Cardiac muscle cell (in vitro differentiated cells and primary cell): ENCODE data around the gene HIVEP2. TPM values are rescaled to one million over a fixed set of nuclear protein-coding genes. Genes with fewer than 3 reads are reported as not detected.

Experiments used
- DNase-seq, 2 donors: peaks; one replicate each; pipeline versions ENCODE4 v3.0.0 to v3.0.0-alpha.2; 2010 to 2017; ENCODE audit warnings: low read depth in 1 of 2, low spot score in 1 of 2
- H3K27ac ChIP-seq: fragments of 200-600 bp; sonication (generic); 2 replicates; pipeline ENCODE4 v1.5.1; 2016
- H3K27me3 ChIP-seq: fragments of 200-600 bp; sonication (generic); 2 replicates; pipeline ENCODE4 v1.6.0; 2016; ENCODE audit warnings: control low read depth
- H3K36me3 ChIP-seq: fragments of 200-600 bp; sonication (generic); 2 replicates; pipeline ENCODE4 v1.5.1; 2016; ENCODE audit warnings: control low read depth
- H3K4me1 ChIP-seq: fragments of 200-600 bp; sonication (generic); 2 replicates; pipeline ENCODE4 v1.8.1; 2017; ENCODE audit warnings: low read depth, mild to moderate bottlenecking, mixed run types
- H3K4me3 ChIP-seq: fragments of 200-600 bp; sonication (generic); 2 replicates; pipeline ENCODE4 v1.5.1; 2016; ENCODE audit warnings: mild to moderate bottlenecking
- H3K9me3 ChIP-seq: fragments of 200-600 bp; sonication (generic); 2 replicates; pipeline ENCODE4 v1.5.1; 2017; ENCODE audit warnings: low read depth, mild to moderate bottlenecking, control low read depth
- polyA plus RNA-seq: library from polyadenylated mRNA; unstranded; fragments of >200 nt; fragmentation: Nextera tagmentation; extraction: Ambion mirVana; gene quantifications from 2 replicates; pipeline ENCODE4 v1.2.1, GENCODE V29; 2016
- total RNA-seq: library from RNA; depleted of rRNA; stranded (reverse); fragments of >200 nt; gene quantifications from 2 replicates; pipeline ENCODE4 v1.2.3, GENCODE V29; 2016
- TF ChIP-seq, protein P1 (sequence below): IDR thresholded peaks from 2 replicates; pipeline ENCODE4 v1.5.1; 2012; ENCODE audit warnings: low read depth, mild to moderate bottlenecking, low read length

HIVEP2 gene
- total and polyA plus RNA-seq, 2 experiments from 2014 or later: 3.6 to 18.0 TPM

DNA sequence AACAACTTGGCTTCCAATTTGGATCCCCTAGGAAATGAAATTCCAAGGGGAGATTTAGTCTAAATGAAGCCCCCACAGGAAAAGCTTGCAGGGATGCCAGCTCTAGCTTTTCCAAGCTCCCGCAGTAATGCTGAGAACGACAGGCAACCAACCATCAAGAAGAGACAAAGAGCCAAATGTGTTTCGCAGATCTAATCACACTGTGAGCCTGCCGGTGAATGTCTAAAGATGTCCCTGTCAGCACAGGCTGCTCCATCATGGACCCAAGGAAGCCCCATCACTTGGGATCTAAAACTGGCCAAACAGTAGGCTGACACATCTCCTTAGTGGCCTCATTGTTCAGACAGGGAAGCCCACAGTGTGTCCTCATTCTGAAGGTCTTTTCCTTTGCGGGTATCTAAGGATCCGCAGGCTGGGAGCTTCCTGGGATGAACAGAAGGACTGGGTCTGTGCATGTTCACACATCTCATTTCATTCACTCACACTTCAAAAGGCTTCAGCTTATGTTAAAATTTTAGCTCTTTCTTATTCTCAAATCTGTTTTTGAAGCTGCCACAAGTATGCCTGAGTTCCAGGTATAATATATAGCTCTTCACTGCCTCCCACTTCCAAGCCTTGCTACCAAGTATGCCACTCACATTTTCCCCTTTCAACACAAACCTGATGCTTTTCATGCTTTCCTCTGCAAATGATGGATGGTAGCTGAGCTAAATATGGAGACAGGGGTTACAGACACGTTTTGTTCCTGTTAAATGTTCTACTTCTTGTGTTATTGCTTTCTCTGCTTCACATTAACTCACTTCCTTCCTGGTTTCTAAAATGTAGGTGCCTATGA, 229.8 kb downstream of the HIVEP2 start:
- Histone ChIP-seq H3K4me3 (no peak overlapping the region), H3K27ac (peak overlapping the region; percentile 48), H3K4me1 (peaks cover 9% of the 10 kb centered on the region), H3K36me3 (no peaks in the 10 kb centered on the region), H3K27me3 (no peaks in the 10 kb centered on the region), H3K9me3 (no peaks in the 10 kb centered on the region)
- TF ChIP-seq, protein P1, sequence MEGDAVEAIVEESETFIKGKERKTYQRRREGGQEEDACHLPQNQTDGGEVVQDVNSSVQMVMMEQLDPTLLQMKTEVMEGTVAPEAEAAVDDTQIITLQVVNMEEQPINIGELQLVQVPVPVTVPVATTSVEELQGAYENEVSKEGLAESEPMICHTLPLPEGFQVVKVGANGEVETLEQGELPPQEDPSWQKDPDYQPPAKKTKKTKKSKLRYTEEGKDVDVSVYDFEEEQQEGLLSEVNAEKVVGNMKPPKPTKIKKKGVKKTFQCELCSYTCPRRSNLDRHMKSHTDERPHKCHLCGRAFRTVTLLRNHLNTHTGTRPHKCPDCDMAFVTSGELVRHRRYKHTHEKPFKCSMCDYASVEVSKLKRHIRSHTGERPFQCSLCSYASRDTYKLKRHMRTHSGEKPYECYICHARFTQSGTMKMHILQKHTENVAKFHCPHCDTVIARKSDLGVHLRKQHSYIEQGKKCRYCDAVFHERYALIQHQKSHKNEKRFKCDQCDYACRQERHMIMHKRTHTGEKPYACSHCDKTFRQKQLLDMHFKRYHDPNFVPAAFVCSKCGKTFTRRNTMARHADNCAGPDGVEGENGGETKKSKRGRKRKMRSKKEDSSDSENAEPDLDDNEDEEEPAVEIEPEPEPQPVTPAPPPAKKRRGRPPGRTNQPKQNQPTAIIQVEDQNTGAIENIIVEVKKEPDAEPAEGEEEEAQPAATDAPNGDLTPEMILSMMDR: no peak
- peak in 1 of 2 donors; percentile 31 for DNase-seq

DNA sequence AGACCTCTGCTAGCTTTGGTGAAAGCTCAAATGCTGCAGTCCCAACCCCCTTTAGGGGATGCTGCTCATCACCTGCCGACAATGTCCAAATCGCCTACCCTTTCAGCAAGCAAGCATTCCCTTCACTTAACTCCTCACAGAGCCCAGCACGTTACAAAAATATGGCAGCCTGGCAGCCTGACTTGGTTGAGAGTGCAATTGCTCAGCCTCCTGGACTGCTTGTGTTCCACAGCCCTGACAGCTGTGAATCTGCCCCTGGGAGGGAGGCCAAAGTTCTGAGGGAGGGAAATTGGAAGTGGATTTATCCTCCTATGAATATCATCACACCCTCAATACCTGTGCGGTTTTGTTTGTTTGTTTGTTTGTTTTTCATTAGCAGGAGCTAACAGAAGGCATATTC, 231.0 kb downstream of the HIVEP2 start:
- TF ChIP-seq, protein P1: no peak
- Histone ChIP-seq H3K4me1 (peaks cover 9% of the 10 kb centered on the region), H3K36me3 (no peaks in the 10 kb centered on the region), H3K27ac (no peak overlapping the region), H3K4me3 (no peak overlapping the region), H3K9me3 (no peaks in the 10 kb centered on the region), H3K27me3 (no peaks in the 10 kb centered on the region)
- no peak for DNase-seq

- H3K27me3 ChIP-seq: no peaks in the 10 kb centered on the region
- H3K9me3 ChIP-seq: no peaks in the 10 kb centered on the region
- TF ChIP-seq, protein P1: no peak
- H3K4me1 ChIP-seq: peaks cover 9% of the 10 kb centered on the region
- peak in 1 of 2 donors; percentile 42 for DNase-seq
- H3K27ac ChIP-seq: no peak overlapping the region
- no peaks in the 10 kb centered on the region for H3K36me3 ChIP-seq
- no peak overlapping the region for H3K4me3 ChIP-seq
These were observed 232.7 kb downstream of the HIVEP2 start for GRCh38 chr6:142712231-142712630.

DNA sequence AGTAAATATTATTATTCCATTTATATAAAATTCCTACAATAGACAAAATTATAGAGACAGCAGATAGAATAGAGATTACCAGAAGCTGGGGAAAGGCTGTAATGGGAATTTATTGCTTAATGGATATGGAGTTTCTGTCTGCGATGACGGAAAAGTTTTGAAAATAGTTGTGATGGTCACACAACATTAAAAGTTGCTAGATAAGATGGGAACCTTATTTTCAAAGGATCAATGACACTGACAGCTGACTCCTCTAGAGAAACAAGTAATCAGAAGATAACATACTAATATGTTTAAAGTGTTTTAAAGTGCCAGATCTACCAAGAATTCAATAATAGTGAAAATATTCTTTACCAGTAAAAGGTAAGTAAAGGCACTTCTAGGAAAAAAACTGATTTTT, 236.3 kb downstream of the HIVEP2 start:
- TF ChIP-seq, protein P1: no peak
- Histone ChIP-seq H3K9me3 (no peaks in the 10 kb centered on the region), H3K27me3 (no peaks in the 10 kb centered on the region)

DNA sequence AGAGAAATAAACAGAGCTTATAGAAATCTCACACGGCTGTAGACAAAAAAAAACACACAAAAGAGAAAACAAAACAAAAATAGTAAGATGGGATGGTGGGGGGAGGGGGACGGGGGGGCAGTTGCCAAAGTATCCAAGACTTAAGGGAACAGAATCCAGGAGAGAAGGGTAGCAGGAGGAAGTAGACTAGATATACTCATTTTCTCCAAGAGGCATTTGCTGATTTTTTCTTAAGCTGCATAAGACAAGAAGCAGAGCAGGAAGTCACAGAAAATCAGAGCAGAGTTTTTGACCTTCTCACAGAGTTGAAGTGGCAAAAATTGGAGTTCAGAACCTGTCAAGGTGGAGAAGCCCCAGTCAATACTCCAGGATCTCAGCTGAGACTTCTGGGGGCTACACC, 237.7 kb downstream of the HIVEP2 start:
- H3K27ac ChIP-seq: no peak overlapping the region
- no peak for DNase-seq
- H3K27me3 ChIP-seq: no peaks in the 10 kb centered on the region
- no peak overlapping the region for H3K4me3 ChIP-seq
- H3K4me1 ChIP-seq: peaks cover 12% of the 10 kb centered on the region
- TF ChIP-seq, protein P1: no peak
- no peaks in the 10 kb centered on the region for H3K9me3 ChIP-seq
- no peaks in the 10 kb centered on the region for H3K36me3 ChIP-seq

More for the DNA sequence above, 236.3 kb downstream of the HIVEP2 start:
- no peak for DNase-seq
- Histone ChIP-seq H3K4me1 (peaks cover 7% of the 10 kb centered on the region), H3K4me3 (no peak overlapping the region), H3K36me3 (no peaks in the 10 kb centered on the region), H3K27ac (no peak overlapping the region)
